ENCODE results near the gene CHST3.

DNA sequence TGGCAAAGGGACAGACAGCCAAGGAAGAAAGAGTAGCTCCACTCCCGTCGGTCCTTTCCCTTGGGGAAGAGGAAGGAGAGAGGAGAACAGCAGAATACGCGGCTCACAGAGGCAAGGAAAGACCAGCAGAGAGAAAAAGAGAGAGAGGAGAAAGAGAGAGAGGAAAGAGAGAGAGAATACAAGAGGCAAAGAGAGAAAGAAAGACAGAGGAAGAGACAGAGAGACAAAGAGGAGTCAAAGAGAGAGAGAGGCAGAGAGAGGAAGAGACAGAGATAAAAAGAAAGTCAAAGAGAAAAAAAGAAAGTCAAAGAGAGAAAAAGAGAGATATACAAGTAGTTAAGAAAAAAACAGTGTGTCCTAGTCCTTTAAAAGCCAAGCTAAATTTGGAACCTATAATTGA lies 23.4 kb upstream of the CHST3 start:
- no peak for TF ChIP-seq CTCF (conservative IDR thresholded peaks at IDR 0.05; ENCODE audit: low read depth, low read length)
- no peak for TF ChIP-seq EZH2 (IDR thresholded peaks at IDR 0.05; ENCODE audit: borderline replicate concordance, low read depth, low read length, poor library complexity, severe bottlenecking)

Data from A673 (cell line).